NCI-H1092 treated with DMSO at 0.1 percent for 48 hours (cell line): ENCODE data around the gene TSC1.
A peak's percentile ranks its signal among the peaks of the same experiment; 100 is the strongest.

Experiments
- DNase-seq: peaks from one replicate; lab custom pipeline; 2025; lab: John Stamatoyannopoulos, UW

TSC1 gene

GRCh38 chr9:132937463-132937901, 6.9 kb downstream of the TSC1 start:
- no peak for DNase-seq

GRCh38 chr9:132935026-132935425, 9.4 kb downstream of the TSC1 start:
- no peak for DNase-seq

- DNase-seq, result no peak
Observed at GRCh38 chr9:132931178-132931735, 13.2 kb downstream of the TSC1 start.

- DNase-seq, result no peak
Observed at GRCh38 chr9:132927704-132928103, 16.7 kb downstream of the TSC1 start.

GRCh38 chr9:132923346-132923902, 21.0 kb downstream of the TSC1 start:
- DNase-seq, result no peak

GRCh38 chr9:132919614-132920268, 24.7 kb downstream of the TSC1 start:
- DNase-seq, result no peak

- DNase-seq, result no peak
Observed at GRCh38 chr9:132914924-132915323, 29.5 kb downstream of the TSC1 start.

GRCh38 chr9:132912131-132912530, 32.3 kb downstream of the TSC1 start:
- no peak for DNase-seq

- no peak for DNase-seq
Observed at GRCh38 chr9:132910376-132910775, 34.0 kb downstream of the TSC1 start.

- no peak for DNase-seq
Observed at GRCh38 chr9:132909311-132909710, 35.1 kb downstream of the TSC1 start.

- DNase-seq, result no peak
Observed at GRCh38 chr9:132908635-132909034, 35.8 kb downstream of the TSC1 start.

- no peak for DNase-seq
Observed at GRCh38 chr9:132905726-132906125, 38.7 kb downstream of the TSC1 start.

GRCh38 chr9:132903574-132904492, 40.6 kb downstream of the TSC1 start:
- DNase-seq, result no peak

- peak; percentile 56 for DNase-seq
Observed at GRCh38 chr9:132901858-132902831, 42.3 kb downstream of the TSC1 start.

- DNase-seq, result no peak
Observed at GRCh38 chr9:132898051-132898450, 46.4 kb downstream of the TSC1 start.

- DNase-seq, result no peak
Observed at GRCh38 chr9:132896906-132897305, 47.5 kb downstream of the TSC1 start.

- DNase-seq, result no peak
Observed at GRCh38 chr9:132896264-132896663, 48.2 kb downstream of the TSC1 start.

GRCh38 chr9:132894862-132895835, 49.3 kb downstream of the TSC1 start:
- DNase-seq, result no peak

GRCh38 chr9:132894346-132894745, 50.1 kb downstream of the TSC1 start:
- no peak for DNase-seq

GRCh38 chr9:132892400-132892799, 52.0 kb downstream of the TSC1 start:
- DNase-seq, result no peak
